HEK293 (cell line): ENCODE data around the gene SULF2.

Experiments
- CTCF ChIA-PET: fragments of 350-600 bp; formaldehyde crosslinking; extraction: SDS; loops from one replicate; lab custom pipeline; 2021; ENCODE audit warnings: antibody characterized with exemption; lab: Yijun Ruan, JAX
- POLR2A ChIA-PET: fragments of 300-600 bp; formaldehyde crosslinking; extraction: SDS; loops from one replicate; lab custom pipeline; 2020; ENCODE audit warnings: antibody characterized with exemption, inconsistent platforms; lab: Yijun Ruan, JAX
- H3K27ac ChIP-seq: fragments of 200-500 bp; sonication (Bioruptor generic); 2 replicates; pipeline ENCODE4 v1.5.1; 2014; ENCODE audit warnings: low read depth, low read length, control low read depth, inconsistent platforms; ENCODE audit errors: extremely low read depth
- H3K36me3 ChIP-seq, 2 experiments: fragments of 200-500 bp in 1 of 2; sonication (Bioruptor generic) in 1 of 2; 1 replicate in 1 of 2; 2 replicates in 1 of 2; pipeline ENCODE4 v1.5.1; 2014 to 2017; ENCODE audit warnings: inconsistent platforms in 2 of 2, low read length in 2 of 2; ENCODE audit not compliant: control insufficient read depth in 2 of 2, insufficient read depth in 1 of 2
- H3K4me1 ChIP-seq: fragments of 200-500 bp; sonication (Bioruptor generic); 2 replicates; pipeline ENCODE4 v1.5.1; 2014; ENCODE audit warnings: mild to moderate bottlenecking, low read length, inconsistent platforms; ENCODE audit not compliant: control insufficient read depth, insufficient read depth
- H3K4me3 ChIP-seq: 2 replicates; pipeline ENCODE4 v1.5.1; 2011; ENCODE audit warnings: low read depth, mild to moderate bottlenecking, control low read depth, low read length, moderate library complexity
- H3K9me3 ChIP-seq: fragments of 200-500 bp; sonication (Bioruptor generic); 2 replicates; pipeline ENCODE4 v1.5.1; 2014; ENCODE audit warnings: low read depth, low read length, inconsistent platforms; ENCODE audit not compliant: control insufficient read depth, insufficient read depth
- GFI1B ChIP-seq: fragments of 450-650 bp; formaldehyde crosslinking; IDR thresholded peaks from 2 replicates; pipeline ENCODE4 v1.5.1; 2016; ENCODE audit warnings: missing biosample characterization, missing genetic modification characterization
- GLI2 ChIP-seq: fragments of 450-650 bp; formaldehyde crosslinking; IDR thresholded peaks from 2 replicates; pipeline ENCODE4; 2017; ENCODE audit warnings: missing biosample characterization, missing genetic modification characterization, low read depth, borderline replicate concordance
- KLF16 ChIP-seq: fragments of 450-650 bp; formaldehyde crosslinking; IDR thresholded peaks from 2 replicates; pipeline ENCODE4 v1.5.1; 2017; ENCODE audit warnings: missing biosample characterization, missing genetic modification characterization
- MYNN ChIP-seq: fragments of 450-650 bp; formaldehyde crosslinking; IDR thresholded peaks from 2 replicates; pipeline ENCODE4 v1.5.1; 2016; ENCODE audit warnings: missing biosample characterization, missing genetic modification characterization, borderline replicate concordance
- SP7 ChIP-seq: fragments of 450-650 bp; formaldehyde crosslinking; IDR thresholded peaks from 2 replicates; pipeline ENCODE4 v1.5.1; 2016; ENCODE audit warnings: missing biosample characterization, missing genetic modification characterization
- TRIM28 ChIP-seq: IDR thresholded peaks from 2 replicates; pipeline ENCODE4 v1.6.1; 2011; ENCODE audit warnings: low read length, control low read depth, borderline replicate concordance
- ZBTB17 ChIP-seq: fragments of 450-650 bp; formaldehyde crosslinking; IDR thresholded peaks from 2 replicates; pipeline ENCODE4 v1.5.1; 2016; ENCODE audit warnings: missing biosample characterization, missing genetic modification characterization
- ZBTB48 ChIP-seq: fragments of 450-650 bp; formaldehyde crosslinking; IDR thresholded peaks from 2 replicates; pipeline ENCODE4 v1.5.1; 2016; ENCODE audit warnings: missing biosample characterization, missing genetic modification characterization
- ZFP69B ChIP-seq: fragments of 450-650 bp; formaldehyde crosslinking; IDR thresholded peaks from 2 replicates; pipeline ENCODE4 v1.5.1; 2016; ENCODE audit warnings: missing biosample characterization, missing genetic modification characterization
- ZNF112 ChIP-seq: fragments of 450-650 bp; formaldehyde crosslinking; IDR thresholded peaks from 2 replicates; pipeline ENCODE4 v1.5.0; 2017; ENCODE audit warnings: missing biosample characterization, missing genetic modification characterization
- ZNF146 ChIP-seq: fragments of 450-650 bp; formaldehyde crosslinking; IDR thresholded peaks from 2 replicates; pipeline ENCODE4 v1.5.1; 2016; ENCODE audit warnings: missing biosample characterization, missing genetic modification characterization
- ZNF174 ChIP-seq: fragments of 450-650 bp; formaldehyde crosslinking; IDR thresholded peaks from 2 replicates; pipeline ENCODE4 v1.5.0; 2017; ENCODE audit warnings: missing biosample characterization, mild to moderate bottlenecking, missing genetic modification characterization
- ZNF184 ChIP-seq: fragments of 450-650 bp; IDR thresholded peaks from 2 replicates; pipeline ENCODE4 v1.5.1; 2018; ENCODE audit warnings: missing biosample characterization, mild to moderate bottlenecking, missing genetic modification characterization
- ZNF239 ChIP-seq: fragments of 450-650 bp; formaldehyde crosslinking; IDR thresholded peaks from 2 replicates; pipeline ENCODE4 v1.5.1; 2016; ENCODE audit warnings: missing biosample characterization, missing genetic modification characterization
- ZNF354C ChIP-seq: fragments of 450-650 bp; formaldehyde crosslinking; IDR thresholded peaks from 2 replicates; pipeline ENCODE4 v1.5.1; 2016; ENCODE audit warnings: missing biosample characterization, missing genetic modification characterization, low read depth, borderline replicate concordance
- ZNF394 ChIP-seq: fragments of 450-650 bp; formaldehyde crosslinking; IDR thresholded peaks from 2 replicates; pipeline ENCODE4 v1.5.1; 2016; ENCODE audit warnings: missing biosample characterization, missing genetic modification characterization, mild to moderate bottlenecking, moderate library complexity, borderline replicate concordance
- ZNF473 ChIP-seq: fragments of 450-650 bp; formaldehyde crosslinking; IDR thresholded peaks from 2 replicates; pipeline ENCODE4 v1.5.1; 2017; ENCODE audit warnings: missing biosample characterization, missing genetic modification characterization
- ZNF514 ChIP-seq: fragments of 450-650 bp; formaldehyde crosslinking; IDR thresholded peaks from 2 replicates; pipeline ENCODE4 v1.5.1; 2016; ENCODE audit warnings: missing biosample characterization, missing genetic modification characterization
- ZNF555 ChIP-seq: fragments of 450-650 bp; formaldehyde crosslinking; conservative IDR thresholded peaks from 2 replicates; pipeline ENCODE4 v1.5.1; 2017; ENCODE audit warnings: missing biosample characterization, mild to moderate bottlenecking, missing genetic modification characterization, inconsistent platforms
- ZNF610 ChIP-seq: fragments of 450-650 bp; formaldehyde crosslinking; IDR thresholded peaks from 2 replicates; pipeline ENCODE4 v1.5.1; 2016; ENCODE audit warnings: missing biosample characterization, missing genetic modification characterization, borderline replicate concordance
- ZNF670 ChIP-seq: fragments of 450-650 bp; formaldehyde crosslinking; IDR thresholded peaks from 2 replicates; pipeline ENCODE4 v1.5.1; 2016; ENCODE audit warnings: missing biosample characterization, missing genetic modification characterization, low read depth
- ZNF677 ChIP-seq: fragments of 450-650 bp; IDR thresholded peaks from 2 replicates; pipeline ENCODE4 v1.5.0; 2018; ENCODE audit warnings: missing biosample characterization, mild to moderate bottlenecking, missing genetic modification characterization, moderate library complexity
- ZNF747 ChIP-seq: fragments of 450-650 bp; formaldehyde crosslinking; IDR thresholded peaks from 2 replicates; pipeline ENCODE4 v1.5.1; 2016; ENCODE audit warnings: missing biosample characterization, missing genetic modification characterization
- ZNF76 ChIP-seq: fragments of 450-650 bp; formaldehyde crosslinking; IDR thresholded peaks from 2 replicates; pipeline ENCODE4; 2016; ENCODE audit warnings: low read depth, missing biosample characterization, missing genetic modification characterization, borderline replicate concordance
- ZNF768 ChIP-seq: fragments of 450-650 bp; formaldehyde crosslinking; IDR thresholded peaks from 2 replicates; pipeline ENCODE4 v1.5.1; 2018; ENCODE audit warnings: missing biosample characterization, mild to moderate bottlenecking, missing genetic modification characterization
- ZNF791 ChIP-seq: fragments of 450-650 bp; formaldehyde crosslinking; IDR thresholded peaks from 2 replicates; pipeline ENCODE4 v1.5.1; 2016; ENCODE audit warnings: missing biosample characterization, missing genetic modification characterization
- ZNF830 ChIP-seq: fragments of 450-650 bp; IDR thresholded peaks from 2 replicates; pipeline ENCODE4 v1.5.0; 2018; ENCODE audit warnings: missing biosample characterization, missing genetic modification characterization, low read depth, mild to moderate bottlenecking, moderate library complexity
- TF ChIP-seq, protein P1 (sequence below): fragments of 450-650 bp; formaldehyde crosslinking; IDR thresholded peaks from 2 replicates; pipeline ENCODE4 v1.5.1; 2016; ENCODE audit warnings: missing biosample characterization, missing genetic modification characterization, low read depth
- TF ChIP-seq, protein P2 (sequence below): fragments of 450-650 bp; formaldehyde crosslinking; IDR thresholded peaks from 2 replicates; pipeline ENCODE4 v1.5.1; 2016; ENCODE audit warnings: missing biosample characterization, missing genetic modification characterization
- TF ChIP-seq, protein P3 (sequence below): fragments of 450-650 bp; formaldehyde crosslinking; IDR thresholded peaks from 2 replicates; pipeline ENCODE4 v1.5.1; 2016; ENCODE audit warnings: missing biosample characterization, missing genetic modification characterization, borderline replicate concordance

The SULF2 gene

DNA sequence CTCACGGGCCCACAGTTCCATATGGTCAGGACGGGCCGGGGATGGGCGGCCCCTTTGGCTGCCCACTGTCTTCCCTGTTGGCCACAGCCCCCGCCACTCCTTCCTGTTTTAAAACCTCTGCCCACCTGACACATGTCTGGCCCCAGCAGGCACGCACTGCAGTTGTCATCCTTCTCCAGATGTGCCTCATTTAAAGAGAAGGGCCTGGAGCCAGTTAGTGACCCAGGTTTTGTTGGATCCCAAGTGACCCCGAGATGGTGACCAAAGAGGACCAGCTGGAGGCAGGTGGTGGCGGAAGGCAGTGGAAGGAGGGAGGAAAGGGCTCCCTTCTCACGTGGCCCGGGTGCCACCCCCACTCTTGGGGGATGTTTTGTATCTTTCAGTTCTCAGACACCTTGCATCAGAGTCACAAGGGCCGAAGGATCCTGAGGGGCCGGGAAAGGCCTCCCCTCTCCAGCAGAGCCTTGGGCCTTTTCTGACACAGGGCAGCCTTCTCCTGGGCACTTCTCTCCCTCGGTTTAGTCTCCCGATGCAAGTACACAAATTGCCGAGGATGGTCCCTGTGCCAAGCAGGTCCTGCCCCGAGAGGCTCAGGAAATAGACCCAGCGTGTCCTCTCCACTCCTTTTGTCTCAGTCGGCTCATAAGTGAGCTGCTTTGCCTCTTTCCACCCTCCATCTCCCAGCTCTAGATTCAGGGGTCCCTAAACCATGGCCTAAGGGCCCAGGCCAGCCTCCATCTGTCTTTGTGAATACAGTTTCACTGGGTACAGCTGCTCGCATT lies 117.6 kb downstream of the SULF2 start:
- Histone ChIP-seq H3K4me1 (no peaks in the 10 kb centered on the region), H3K9me3 (no peaks in the 10 kb centered on the region), H3K4me3 (no peak overlapping the region), H3K36me3 (peaks cover 0 to 23% of the 10 kb centered on the region in 2 experiments; a peak in 2 of 3 replicates), H3K27ac (no peak overlapping the region)
- TF ChIP-seq TRIM28 (no peak), ZNF830 (tag by site-specific recombination) (no peak), ZNF239 (tag by site-specific recombination) (no peak), KLF16 (tag by site-specific recombination) (no peak), MYNN (no peak), GLI2 (no peak), ZNF514 (no peak), ZNF112 (tag by site-specific recombination) (no peak), ZNF677 (tag by site-specific recombination) (no peak), ZNF791 (tag by site-specific recombination) (no peak), ZNF394 (tag by site-specific recombination) (no peak), ZNF76 (no peak), ZNF670 (no peak)
- TF ChIP-seq, protein P1, sequence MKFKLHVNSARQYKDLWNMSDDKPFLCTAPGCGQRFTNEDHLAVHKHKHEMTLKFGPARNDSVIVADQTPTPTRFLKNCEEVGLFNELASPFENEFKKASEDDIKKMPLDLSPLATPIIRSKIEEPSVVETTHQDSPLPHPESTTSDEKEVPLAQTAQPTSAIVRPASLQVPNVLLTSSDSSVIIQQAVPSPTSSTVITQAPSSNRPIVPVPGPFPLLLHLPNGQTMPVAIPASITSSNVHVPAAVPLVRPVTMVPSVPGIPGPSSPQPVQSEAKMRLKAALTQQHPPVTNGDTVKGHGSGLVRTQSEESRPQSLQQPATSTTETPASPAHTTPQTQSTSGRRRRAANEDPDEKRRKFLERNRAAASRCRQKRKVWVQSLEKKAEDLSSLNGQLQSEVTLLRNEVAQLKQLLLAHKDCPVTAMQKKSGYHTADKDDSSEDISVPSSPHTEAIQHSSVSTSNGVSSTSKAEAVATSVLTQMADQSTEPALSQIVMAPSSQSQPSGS (tag by site-specific recombination), result no peak
- ChIA-PET POLR2A (no interaction called here), CTCF (interaction anchor here (0.6 to 1.0 kb wide), 3 partner anchors 11 to 953 kb away, joined by 3 to 4 read pairs (median 4); no protein-coding TSS in a partner anchor)

DNA sequence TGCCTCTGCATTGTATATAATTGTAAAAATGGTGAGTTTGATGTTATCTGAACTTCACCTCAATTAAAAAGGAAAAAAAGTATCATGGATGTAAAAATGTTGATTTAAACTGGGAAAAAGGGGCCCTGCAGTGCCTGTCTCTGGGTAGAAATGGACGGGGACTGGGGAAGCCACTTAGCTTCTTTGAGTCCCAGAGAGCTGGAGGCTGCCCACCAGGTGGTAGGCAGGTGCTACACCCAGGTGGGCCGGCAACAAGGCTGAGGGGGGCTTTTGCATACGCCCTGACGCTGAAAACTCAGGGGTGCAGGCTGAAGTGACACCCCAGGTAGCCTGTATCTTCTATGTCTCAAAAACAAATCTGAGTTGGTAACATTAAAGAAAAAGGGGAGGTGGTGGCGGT lies 118.2 kb downstream of the SULF2 start:
- ChIA-PET POLR2A (no interaction called here), CTCF (interaction anchor here (1.0 kb wide), 1 partner anchor 954 kb away, joined by 4 read pairs; no protein-coding TSS in a partner anchor)
- H3K9me3 ChIP-seq, result no peaks in the 10 kb centered on the region
- H3K27ac ChIP-seq, result no peak overlapping the region
- no peak overlapping the region for H3K4me3 ChIP-seq
- H3K36me3 ChIP-seq, result peaks cover 0 to 29% of the 10 kb centered on the region in 2 experiments; a peak in 2 of 3 replicates
- no peaks in the 10 kb centered on the region for H3K4me1 ChIP-seq
- TF ChIP-seq ZNF184 (tag by site-specific recombination) (no peak), SP7 (no peak), ZNF146 (tag by site-specific recombination) (no peak), ZNF555 (tag by site-specific recombination) (no peak), ZNF354C (tag by site-specific recombination) (no peak), ZNF473 (no peak), ZBTB17 (tag by site-specific recombination) (no peak), ZNF610 (tag by site-specific recombination) (no peak), ZNF747 (tag by site-specific recombination) (no peak), ZFP69B (no peak), ZNF768 (tag by site-specific recombination) (no peak), ZNF174 (tag by site-specific recombination) (no peak), ZBTB48 (tag by site-specific recombination) (no peak), GFI1B (tag by site-specific recombination) (no peak)
- TF ChIP-seq, protein P2, sequence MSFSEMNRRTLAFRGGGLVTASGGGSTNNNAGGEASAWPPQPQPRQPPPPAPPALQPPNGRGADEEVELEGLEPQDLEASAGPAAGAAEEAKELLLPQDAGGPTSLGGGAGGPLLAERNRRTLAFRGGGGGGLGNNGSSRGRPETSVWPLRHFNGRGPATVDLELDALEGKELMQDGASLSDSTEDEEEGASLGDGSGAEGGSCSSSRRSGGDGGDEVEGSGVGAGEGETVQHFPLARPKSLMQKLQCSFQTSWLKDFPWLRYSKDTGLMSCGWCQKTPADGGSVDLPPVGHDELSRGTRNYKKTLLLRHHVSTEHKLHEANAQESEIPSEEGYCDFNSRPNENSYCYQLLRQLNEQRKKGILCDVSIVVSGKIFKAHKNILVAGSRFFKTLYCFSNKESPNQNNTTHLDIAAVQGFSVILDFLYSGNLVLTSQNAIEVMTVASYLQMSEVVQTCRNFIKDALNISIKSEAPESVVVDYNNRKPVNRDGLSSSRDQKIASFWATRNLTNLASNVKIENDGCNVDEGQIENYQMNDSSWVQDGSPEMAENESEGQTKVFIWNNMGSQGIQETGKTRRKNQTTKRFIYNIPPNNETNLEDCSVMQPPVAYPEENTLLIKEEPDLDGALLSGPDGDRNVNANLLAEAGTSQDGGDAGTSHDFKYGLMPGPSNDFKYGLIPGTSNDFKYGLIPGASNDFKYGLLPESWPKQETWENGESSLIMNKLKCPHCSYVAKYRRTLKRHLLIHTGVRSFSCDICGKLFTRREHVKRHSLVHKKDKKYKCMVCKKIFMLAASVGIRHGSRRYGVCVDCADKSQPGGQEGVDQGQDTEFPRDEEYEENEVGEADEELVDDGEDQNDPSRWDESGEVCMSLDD (tag by site-specific recombination), result no peak
- TF ChIP-seq, protein P1 (tag by site-specific recombination), result no peak
- TF ChIP-seq, protein P3, sequence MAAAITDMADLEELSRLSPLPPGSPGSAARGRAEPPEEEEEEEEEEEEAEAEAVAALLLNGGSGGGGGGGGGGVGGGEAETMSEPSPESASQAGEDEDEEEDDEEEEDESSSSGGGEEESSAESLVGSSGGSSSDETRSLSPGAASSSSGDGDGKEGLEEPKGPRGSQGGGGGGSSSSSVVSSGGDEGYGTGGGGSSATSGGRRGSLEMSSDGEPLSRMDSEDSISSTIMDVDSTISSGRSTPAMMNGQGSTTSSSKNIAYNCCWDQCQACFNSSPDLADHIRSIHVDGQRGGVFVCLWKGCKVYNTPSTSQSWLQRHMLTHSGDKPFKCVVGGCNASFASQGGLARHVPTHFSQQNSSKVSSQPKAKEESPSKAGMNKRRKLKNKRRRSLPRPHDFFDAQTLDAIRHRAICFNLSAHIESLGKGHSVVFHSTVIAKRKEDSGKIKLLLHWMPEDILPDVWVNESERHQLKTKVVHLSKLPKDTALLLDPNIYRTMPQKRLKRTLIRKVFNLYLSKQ (tag by site-specific recombination), result no peak
